CD4-positive, CD25-positive, alpha-beta regulatory T cell (primary cell): Measurements from ENCODE around the gene NFIC. TPM values are rescaled to one million over a fixed set of nuclear protein-coding genes. Genes with fewer than 3 reads are reported as not detected.

Experiments used
- ATAC-seq, 2 donors: fragments of 150-1000 bp; cut with Tn5 transposase; one replicate each; pipeline ENCODE4 v1.10.0; 2021; ENCODE audit warnings: low read depth in 2 of 2, moderate number of reproducible peaks in 2 of 2, moderate library complexity in 1 of 2
- DNase-seq, 3 donors: peaks; one replicate each; pipeline versions ENCODE4 v3.0.0 to v3.0.0-alpha.2; 2012 to 2022; ENCODE audit warnings: mixed read lengths in 1 of 3
- H3K27ac ChIP-seq: one replicate; pipeline ENCODE4 v1.7.0; 2013; ENCODE audit warnings: mild to moderate bottlenecking, low read length; ENCODE audit not compliant: insufficient read depth, poor library complexity, severe bottlenecking
- H3K27me3 ChIP-seq: one replicate; pipeline ENCODE4 v1.7.0; 2013; ENCODE audit warnings: low read length; ENCODE audit not compliant: control insufficient read depth, insufficient read depth
- H3K36me3 ChIP-seq: one replicate; pipeline ENCODE4 v1.7.0; 2013; ENCODE audit warnings: mild to moderate bottlenecking, low read length, moderate library complexity; ENCODE audit not compliant: control insufficient read depth, insufficient read depth
- H3K4me1 ChIP-seq: 2 replicates; pipeline ENCODE4 v1.7.0; 2013; ENCODE audit warnings: mild to moderate bottlenecking, low read length; ENCODE audit not compliant: insufficient read depth, control insufficient read depth, poor library complexity, severe bottlenecking
- H3K4me3 ChIP-seq: one replicate; pipeline ENCODE4 v1.7.0; 2013; ENCODE audit warnings: low read depth, mild to moderate bottlenecking, low read length, moderate library complexity
- H3K9me3 ChIP-seq, 2 experiments: 1 replicate in 1 of 2; 2 replicates in 1 of 2; pipeline ENCODE4 v1.7.0; 2013; ENCODE audit warnings: low read length in 2 of 2, mild to moderate bottlenecking in 1 of 2, moderate library complexity in 1 of 2; ENCODE audit not compliant: control insufficient read depth in 2 of 2
- H3K27ac Mint-ChIP-seq, 3 donors: one replicate each; pipeline ENCODE4 v1.8.0; 2020 to 2022; ENCODE audit warnings: mild to moderate bottlenecking in 3 of 3, mixed read lengths in 3 of 3, moderate library complexity in 2 of 3
- H3K27me3 Mint-ChIP-seq: one replicate; pipeline ENCODE4 v1.8.0; 2022; ENCODE audit warnings: mild to moderate bottlenecking, mixed read lengths
- H3K36me3 Mint-ChIP-seq: one replicate; pipeline ENCODE4 v1.8.0; 2020; ENCODE audit warnings: mixed read lengths
- H3K4me1 Mint-ChIP-seq, 4 donors: one replicate each; pipeline ENCODE4 v1.8.0; 2020 to 2022; ENCODE audit warnings: mixed read lengths in 4 of 4, mild to moderate bottlenecking in 1 of 4
- H3K4me3 Mint-ChIP-seq, 4 donors: one replicate each; pipeline ENCODE4 v1.8.0; 2020 to 2022; ENCODE audit warnings: mild to moderate bottlenecking in 4 of 4, mixed read lengths in 4 of 4, moderate library complexity in 3 of 4
- H3K9me3 Mint-ChIP-seq, 7 donors: one replicate each; pipeline ENCODE4 v1.8.0; 2020 to 2022; ENCODE audit warnings: mixed read lengths in 7 of 7, mild to moderate bottlenecking in 3 of 7, moderate library complexity in 2 of 7
- polyA plus RNA-seq, 4 donors: library from polyadenylated mRNA; unstranded; fragments of 300-500 nt; fragmentation: Illumina TruSeq; gene quantifications; one replicate each; pipeline ENCODE4 v1.2.3, GENCODE V29; 2021
- total RNA-seq: library from RNA; stranded (reverse); gene quantifications from one replicate; pipeline ENCODE4 v1.2.3, GENCODE V29; 2022

NFIC gene
- total and polyA plus RNA-seq, 5 donors from 2014 or later = 3.7 to 17.8 (median 4.2) TPM

GRCh38 chr19:3513229-3514140 lies 147.1 kb downstream of the NFIC start:
- Mint-ChIP-seq H3K9me3 (peaks cover 0 to 1% (median 0%) of the 10 kb centered on the region in 7 donors), H3K36me3 (no peaks in the 10 kb centered on the region), H3K27me3 (no peaks in the 10 kb centered on the region), H3K4me3 (peak overlapping the region in 1 of 4 donors; percentile 41), H3K4me1 (peaks cover 0 to 76% (median 30%) of the 10 kb centered on the region in 4 donors), H3K27ac (peak overlapping the region in 1 of 3 donors; percentile 25)
- peaks cover 7% of the 10 kb centered on the region for H3K36me3 ChIP-seq
- no peaks in the 10 kb centered on the region for H3K9me3 ChIP-seq
- no peak for DNase-seq
- H3K27ac ChIP-seq = no peak overlapping the region
- peaks cover 31% of the 10 kb centered on the region for H3K4me1 ChIP-seq
- no peak for ATAC-seq
- H3K27me3 ChIP-seq = no peaks in the 10 kb centered on the region
- H3K4me3 ChIP-seq = no peak overlapping the region

GRCh38 chr19:3514930-3515329 lies 148.5 kb downstream of the NFIC start:
- no peak overlapping the region for H3K27ac ChIP-seq
- Mint-ChIP-seq H3K4me3 (peak overlapping the region in 1 of 4 donors; percentile 64), H3K27me3 (no peaks in the 10 kb centered on the region), H3K4me1 (peaks cover 0 to 64% (median 22%) of the 10 kb centered on the region in 4 donors), H3K27ac (no peak overlapping the region), H3K36me3 (no peaks in the 10 kb centered on the region), H3K9me3 (no peaks in the 10 kb centered on the region)
- H3K36me3 ChIP-seq = peaks cover 9% of the 10 kb centered on the region
- H3K9me3 ChIP-seq = no peaks in the 10 kb centered on the region
- no peak for DNase-seq
- no peak overlapping the region for H3K4me3 ChIP-seq
- no peak for ATAC-seq
- peaks cover 23% of the 10 kb centered on the region for H3K4me1 ChIP-seq
- no peaks in the 10 kb centered on the region for H3K27me3 ChIP-seq

GRCh38 chr19:3515891-3516422 lies 149.6 kb downstream of the NFIC start:
- peaks cover 9% of the 10 kb centered on the region for H3K36me3 ChIP-seq
- no peaks in the 10 kb centered on the region for H3K27me3 ChIP-seq
- H3K4me1 ChIP-seq = peaks cover 23% of the 10 kb centered on the region
- H3K4me3 ChIP-seq = no peak overlapping the region
- DNase-seq (no peak), ATAC-seq (no peak)
- Mint-ChIP-seq H3K27me3 (no peaks in the 10 kb centered on the region), H3K4me1 (peaks cover 0 to 60% (median 17%) of the 10 kb centered on the region in 4 donors), H3K4me3 (peak overlapping the region in 1 of 4 donors; percentile 65), H3K36me3 (peaks cover 2% of the 10 kb centered on the region), H3K9me3 (no peaks in the 10 kb centered on the region), H3K27ac (no peak overlapping the region)
- no peaks in the 10 kb centered on the region for H3K9me3 ChIP-seq
- no peak overlapping the region for H3K27ac ChIP-seq

- peak in 1 of 2 donors; percentile 62 for ATAC-seq
- no peaks in the 10 kb centered on the region for H3K27me3 ChIP-seq
- Mint-ChIP-seq H3K9me3 (no peaks in the 10 kb centered on the region), H3K4me3 (peak overlapping the region in 2 of 4 donors; percentile 47 to 48), H3K36me3 (peaks cover 4% of the 10 kb centered on the region), H3K4me1 (peaks cover 0 to 56% (median 17%) of the 10 kb centered on the region in 4 donors), H3K27ac (peak overlapping the region; percentile 31 to 63 (median 38)), H3K27me3 (no peaks in the 10 kb centered on the region)
- H3K9me3 ChIP-seq = no peaks in the 10 kb centered on the region
- peaks cover 12% of the 10 kb centered on the region for H3K36me3 ChIP-seq
- peak overlapping the region; percentile 14 for H3K27ac ChIP-seq
- peaks cover 23% of the 10 kb centered on the region for H3K4me1 ChIP-seq
- DNase-seq = peak in 2 of 3 donors; percentile 45 to 52
- no peak overlapping the region for H3K4me3 ChIP-seq
These were observed 150.4 kb downstream of the NFIC start for GRCh38 chr19:3516675-3517207.

- H3K36me3 Mint-ChIP-seq = peaks cover 4% of the 10 kb centered on the region
- ATAC-seq (no peak), DNase-seq (no peak)
- Histone ChIP-seq H3K27me3 (no peaks in the 10 kb centered on the region), H3K27ac (peak overlapping the region; percentile 5), H3K36me3 (peaks cover 17% of the 10 kb centered on the region), H3K9me3 (no peaks in the 10 kb centered on the region), H3K4me3 (no peak overlapping the region), H3K4me1 (peaks cover 23% of the 10 kb centered on the region)
- peak overlapping the region in 1 of 3 donors; percentile 38 for H3K27ac Mint-ChIP-seq
- H3K9me3 Mint-ChIP-seq = no peaks in the 10 kb centered on the region
- H3K4me3 Mint-ChIP-seq = no peak overlapping the region
- H3K27me3 Mint-ChIP-seq = no peaks in the 10 kb centered on the region
- peaks cover 0 to 49% (median 17%) of the 10 kb centered on the region in 4 donors for H3K4me1 Mint-ChIP-seq
These were observed 151.3 kb downstream of the NFIC start for GRCh38 chr19:3517638-3518037.

GRCh38 chr19:3518255-3518654 lies 151.9 kb downstream of the NFIC start:
- ATAC-seq = no peak
- Histone ChIP-seq H3K4me3 (no peak overlapping the region), H3K27me3 (no peaks in the 10 kb centered on the region), H3K27ac (peak overlapping the region; percentile 24), H3K36me3 (peaks cover 20% of the 10 kb centered on the region), H3K4me1 (peaks cover 23% of the 10 kb centered on the region), H3K9me3 (no peaks in the 10 kb centered on the region)
- Mint-ChIP-seq H3K4me3 (no peak overlapping the region), H3K27me3 (no peaks in the 10 kb centered on the region), H3K27ac (peak overlapping the region in 2 of 3 donors; percentile 36 to 41), H3K9me3 (no peaks in the 10 kb centered on the region), H3K36me3 (peaks cover 4% of the 10 kb centered on the region), H3K4me1 (peaks cover 0 to 49% (median 17%) of the 10 kb centered on the region in 4 donors)
- no peak for DNase-seq

GRCh38 chr19:3518659-3519058 lies 152.3 kb downstream of the NFIC start:
- Mint-ChIP-seq H3K27me3 (no peaks in the 10 kb centered on the region), H3K4me3 (no peak overlapping the region), H3K9me3 (no peaks in the 10 kb centered on the region), H3K36me3 (peaks cover 4% of the 10 kb centered on the region), H3K4me1 (peaks cover 0 to 46% (median 17%) of the 10 kb centered on the region in 4 donors), H3K27ac (peak overlapping the region in 2 of 3 donors; percentile 36 to 41)
- H3K27ac ChIP-seq = no peak overlapping the region
- H3K36me3 ChIP-seq = peaks cover 24% of the 10 kb centered on the region
- H3K27me3 ChIP-seq = no peaks in the 10 kb centered on the region
- no peaks in the 10 kb centered on the region for H3K9me3 ChIP-seq
- DNase-seq (no peak), ATAC-seq (no peak)
- no peak overlapping the region for H3K4me3 ChIP-seq
- peaks cover 23% of the 10 kb centered on the region for H3K4me1 ChIP-seq
